HG03097 (cell line): ENCODE results near the gene SDR42E1.
"Not testable (repeated sequence)": the region's sequence is repeated elsewhere in the genome, so short reads cannot be mapped to it uniquely, and the experiment has no call there.

Experiments used
- ATAC-seq: cut with Tn5 transposase; IDR thresholded peaks from one replicate; pipeline ENCODE4 v1.9.1; 2021; ENCODE audit not compliant: unreplicated experiment, low FRiP score

Gene SDR42E1

DNA sequence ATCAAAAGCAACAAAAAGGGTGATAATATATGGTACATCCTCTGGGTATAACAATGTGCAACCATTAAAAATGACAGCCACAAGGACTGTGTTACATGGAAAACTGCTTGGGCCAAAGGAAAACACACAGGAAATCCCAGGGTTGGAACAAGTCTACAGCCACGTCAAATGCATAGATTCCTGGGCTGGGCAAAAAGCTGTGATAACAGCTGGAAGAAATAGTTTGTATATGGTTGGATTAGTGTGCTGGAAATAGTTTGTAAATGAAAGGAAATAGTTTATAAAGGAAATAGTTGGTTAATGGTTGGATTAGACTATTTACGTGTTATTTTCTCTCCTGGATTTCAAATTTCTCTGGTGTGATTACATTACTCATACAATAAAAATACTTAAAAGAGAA is 26.4 kb upstream of the SDR42E1 start:
- ATAC-seq = no peak

DNA sequence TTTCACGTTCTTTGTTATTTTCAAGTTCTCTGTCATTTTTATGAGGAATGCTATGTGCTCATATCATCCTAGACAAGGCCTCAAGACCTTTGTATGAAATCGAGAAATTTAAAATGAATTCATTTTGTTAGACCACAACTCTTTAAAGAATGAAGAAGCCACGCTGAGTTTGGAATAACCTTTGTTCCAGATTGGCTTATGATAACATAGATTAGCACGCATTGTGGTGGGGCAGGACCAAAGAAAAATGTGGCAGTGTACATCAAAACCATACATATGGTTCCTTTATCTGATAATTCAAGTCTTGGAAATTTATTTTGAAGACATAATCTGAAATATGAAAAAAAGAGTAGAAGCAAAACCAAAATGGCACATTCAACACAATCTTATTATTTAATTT is 26.0 kb upstream of the SDR42E1 start:
- ATAC-seq = no peak

GRCh38 chr16:82034981-82035612 is 23.8 kb upstream of the SDR42E1 start, which contains the start of gene HSD17B2:
TSS of gene HSD17B2 (plus strand) at chr16:82035253. CDS start at chr16:82035425, 172 bp downstream.
- ATAC-seq = no peak

- no peak for ATAC-seq
These were observed 22.5 kb upstream of the SDR42E1 start for GRCh38 chr16:82033683-82034300.

- no peak for ATAC-seq
These were observed 21.7 kb upstream of the SDR42E1 start for GRCh38 chr16:82033006-82033405.

- ATAC-seq = no peak
These were observed 20.1 kb upstream of the SDR42E1 start for GRCh38 chr16:82031116-82032084.

DNA sequence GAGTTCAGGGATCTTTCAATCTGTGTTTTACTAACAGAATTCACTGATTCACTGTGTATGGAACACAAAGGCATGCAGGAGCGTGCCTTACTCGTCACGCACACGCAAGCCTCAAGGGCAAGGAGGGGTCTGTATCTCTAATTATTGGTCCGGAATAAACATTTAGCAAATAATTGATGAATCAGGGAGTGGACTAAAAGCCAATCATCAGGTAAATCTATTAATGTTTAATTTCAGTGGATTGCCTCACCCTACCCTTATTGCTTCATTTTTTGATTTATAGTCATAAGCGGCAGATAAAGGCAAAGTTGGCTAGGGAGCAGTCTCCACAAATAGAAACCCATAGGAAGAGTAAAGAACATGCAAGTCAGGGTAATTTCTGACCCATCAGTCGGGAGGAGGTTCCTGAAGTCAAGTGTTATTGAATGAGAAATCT is 16.4 kb upstream of the SDR42E1 start:
- no peak for ATAC-seq

DNA sequence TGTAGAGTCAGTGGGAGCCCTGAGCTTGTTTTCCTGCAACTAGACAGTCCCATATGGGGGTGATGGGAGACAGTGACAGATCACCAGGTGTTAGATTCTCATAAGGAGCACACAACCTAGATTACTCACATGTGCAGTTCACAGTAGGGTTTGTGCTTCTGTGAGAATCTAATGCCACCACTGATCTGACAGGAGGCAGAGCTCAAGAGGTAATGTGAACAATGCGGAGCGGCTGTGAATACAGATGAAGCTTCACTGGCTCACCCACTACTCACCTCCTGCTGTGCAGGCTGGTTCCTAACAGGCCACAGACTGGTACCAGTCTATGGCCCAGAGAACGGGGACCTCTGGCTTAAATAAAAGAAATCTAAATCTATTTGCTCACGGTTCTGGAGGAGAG is 13.6 kb upstream of the SDR42E1 start:
- ATAC-seq = no peak

DNA sequence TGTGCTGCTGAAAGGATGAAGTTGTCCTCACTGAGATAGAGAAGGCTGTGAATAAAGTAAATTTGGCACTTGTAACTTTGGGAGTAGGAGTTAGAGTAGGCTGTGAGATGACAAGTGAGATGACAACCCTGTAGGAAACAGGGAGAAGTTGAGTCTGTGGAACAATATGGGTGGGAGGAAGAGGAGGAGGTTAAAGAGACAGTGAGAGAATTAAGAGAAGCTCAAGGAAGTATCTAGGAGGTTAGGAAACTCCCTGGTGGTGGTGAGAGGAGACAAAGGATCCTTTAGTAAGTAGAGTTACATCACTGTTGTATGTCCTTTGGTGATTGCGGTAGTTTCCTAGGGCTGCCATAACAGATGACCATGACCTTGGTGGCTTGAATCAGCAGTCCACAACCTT is 13.0 kb upstream of the SDR42E1 start:
- ATAC-seq = no peak

DNA sequence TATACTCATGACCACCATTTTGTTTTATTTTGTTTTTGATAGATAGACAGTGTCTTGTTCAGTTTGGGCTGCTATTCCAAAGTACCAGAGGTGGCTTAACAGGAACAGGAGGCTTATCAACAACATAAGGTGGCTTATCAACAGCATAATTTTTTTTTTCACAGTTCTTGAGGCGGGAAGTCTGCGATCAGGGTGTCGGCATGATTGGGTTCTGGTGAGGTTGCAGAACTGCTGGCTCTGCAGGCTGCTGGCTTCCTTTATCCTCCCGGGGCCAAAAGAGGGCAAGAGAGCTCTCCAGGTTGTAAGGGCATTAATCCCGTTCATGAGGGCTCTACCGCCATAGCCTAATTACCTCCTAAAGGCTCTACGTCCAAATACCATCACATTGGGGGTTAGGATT is 11.9 kb upstream of the SDR42E1 start:
- no peak for ATAC-seq

- no peak for ATAC-seq
These were observed 8.8 kb upstream of the SDR42E1 start for GRCh38 chr16:82020051-82020450.

DNA sequence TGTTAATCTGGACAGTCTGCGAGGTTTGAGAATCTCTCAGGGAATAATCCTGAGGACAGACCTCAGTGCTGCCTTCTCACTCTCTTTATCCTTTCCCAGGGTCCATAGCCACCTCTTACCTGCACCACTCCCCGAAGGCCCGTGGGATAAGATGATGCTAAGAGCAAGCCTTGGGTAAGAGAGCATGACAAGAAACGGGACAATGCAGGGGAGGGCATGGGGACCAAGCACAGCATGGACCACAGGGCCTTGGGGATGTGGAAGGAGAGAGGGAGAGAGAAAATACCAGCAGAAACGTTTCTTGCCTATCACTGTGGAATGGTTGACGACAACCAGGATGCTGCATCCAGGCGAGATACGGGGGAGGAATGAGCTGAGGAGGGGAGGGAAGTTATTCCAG is 8.3 kb upstream of the SDR42E1 start:
- ATAC-seq = no peak

DNA sequence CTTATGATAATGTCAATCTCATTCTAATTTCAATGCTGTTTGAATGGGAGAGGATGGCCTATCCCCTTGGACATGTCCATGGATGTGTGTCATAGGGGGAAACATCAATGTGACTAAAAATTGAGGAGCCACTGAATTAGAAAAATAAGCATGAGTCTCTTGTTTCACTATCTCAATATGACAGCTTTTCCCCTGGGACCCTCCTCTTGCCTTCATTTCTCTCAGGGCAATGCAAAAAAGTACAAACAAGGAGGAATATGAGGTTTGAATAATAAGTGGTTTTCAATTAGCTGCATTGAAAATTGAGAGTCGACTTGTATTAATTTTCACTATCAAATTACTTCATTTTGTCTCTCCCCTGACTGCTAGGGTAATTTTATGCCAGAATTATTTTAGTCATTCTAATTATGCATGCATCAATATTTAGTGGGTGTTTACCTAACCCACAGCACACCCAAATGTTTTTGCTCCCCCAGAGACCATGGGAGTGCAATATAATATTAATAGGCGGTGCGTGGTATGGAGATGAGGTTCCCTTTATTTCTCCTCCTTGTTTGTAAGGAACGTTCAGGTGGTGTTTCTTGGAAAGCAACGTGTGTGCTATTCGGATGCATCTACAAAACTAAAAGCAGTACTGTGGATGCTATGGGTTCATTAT is 6.8 kb upstream of the SDR42E1 start:
- no peak for ATAC-seq

DNA sequence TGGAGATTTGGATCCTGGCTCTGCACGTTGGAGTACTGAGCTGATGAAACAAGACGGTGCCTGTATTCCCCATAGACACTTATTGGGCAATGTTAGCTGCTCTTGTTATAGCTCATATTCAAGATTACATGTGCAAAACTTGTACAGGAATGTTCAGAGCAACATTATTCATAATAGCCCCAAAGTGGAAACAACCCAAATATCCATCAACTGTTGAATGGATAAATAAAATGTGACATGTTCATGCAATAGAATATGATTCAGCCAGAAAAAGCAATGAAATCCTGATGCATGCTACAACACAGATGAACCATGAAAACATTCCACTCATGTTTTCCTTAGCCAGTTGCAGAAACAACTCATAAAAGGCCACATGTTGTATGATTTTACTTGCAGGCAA is 5.7 kb upstream of the SDR42E1 start:
- no peak for ATAC-seq

DNA sequence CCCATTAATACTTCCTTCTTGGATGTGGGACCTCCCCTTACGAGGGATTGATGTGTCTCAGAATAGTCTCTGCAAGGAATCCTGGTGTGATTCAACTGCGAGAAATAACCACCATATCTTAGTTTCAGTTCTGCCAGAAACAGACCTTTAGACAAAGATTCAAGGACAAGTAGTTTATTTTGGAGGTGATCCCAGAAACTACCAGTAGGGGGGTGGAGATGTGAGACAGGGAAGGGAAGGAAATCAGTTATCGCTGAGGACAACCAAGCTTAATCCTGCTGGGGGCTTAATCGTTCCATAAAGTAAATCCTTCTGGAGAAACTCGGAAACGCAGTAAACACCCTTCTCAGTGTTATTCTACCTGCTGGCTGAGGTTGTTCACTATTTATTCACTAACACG is 5.0 kb upstream of the SDR42E1 start:
- ATAC-seq = no peak

DNA sequence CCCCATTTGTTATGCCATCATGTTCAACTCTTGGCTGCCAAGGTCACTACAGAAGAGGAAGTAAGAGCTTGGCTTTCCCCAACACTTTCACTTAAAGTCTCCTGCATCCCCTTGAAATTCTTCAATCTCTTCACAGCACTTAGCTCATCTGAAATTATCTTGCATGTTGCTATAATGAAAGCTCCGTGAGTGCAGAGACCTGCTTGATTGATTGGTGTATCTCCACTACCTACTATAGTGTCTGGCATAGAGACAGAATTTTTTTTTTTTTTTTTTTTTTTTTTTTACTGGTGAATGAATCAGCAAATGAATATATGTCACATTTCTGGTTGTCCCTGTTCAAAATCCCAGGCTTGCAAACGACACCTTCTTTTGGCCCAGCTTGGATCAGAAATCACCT is 1.9 kb upstream of the SDR42E1 start:
- ATAC-seq = no peak

- ATAC-seq = no peak
These were observed 621 bp downstream of the SDR42E1 start for GRCh38 chr16:82010649-82011048.

DNA sequence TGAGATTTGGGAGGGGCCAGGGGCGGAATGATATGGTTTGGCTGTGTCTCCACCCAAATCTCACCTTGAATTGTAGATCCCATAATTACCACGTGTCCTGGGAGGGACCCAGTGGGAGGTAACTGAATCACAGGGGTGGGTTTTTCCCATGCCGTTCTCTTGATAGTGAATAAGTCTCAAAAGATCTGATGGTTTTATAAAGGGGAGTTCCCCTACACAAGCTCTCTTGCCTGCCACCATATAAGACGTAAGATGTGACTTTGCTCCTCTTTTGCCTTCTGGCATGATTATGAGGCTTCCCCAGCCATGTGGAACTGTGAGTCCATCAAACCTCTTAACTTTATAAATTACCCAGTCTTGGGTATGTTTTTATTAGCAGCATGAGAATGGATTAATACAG is 1.5 kb downstream of the SDR42E1 start:
- not testable (repeated sequence) for ATAC-seq

DNA sequence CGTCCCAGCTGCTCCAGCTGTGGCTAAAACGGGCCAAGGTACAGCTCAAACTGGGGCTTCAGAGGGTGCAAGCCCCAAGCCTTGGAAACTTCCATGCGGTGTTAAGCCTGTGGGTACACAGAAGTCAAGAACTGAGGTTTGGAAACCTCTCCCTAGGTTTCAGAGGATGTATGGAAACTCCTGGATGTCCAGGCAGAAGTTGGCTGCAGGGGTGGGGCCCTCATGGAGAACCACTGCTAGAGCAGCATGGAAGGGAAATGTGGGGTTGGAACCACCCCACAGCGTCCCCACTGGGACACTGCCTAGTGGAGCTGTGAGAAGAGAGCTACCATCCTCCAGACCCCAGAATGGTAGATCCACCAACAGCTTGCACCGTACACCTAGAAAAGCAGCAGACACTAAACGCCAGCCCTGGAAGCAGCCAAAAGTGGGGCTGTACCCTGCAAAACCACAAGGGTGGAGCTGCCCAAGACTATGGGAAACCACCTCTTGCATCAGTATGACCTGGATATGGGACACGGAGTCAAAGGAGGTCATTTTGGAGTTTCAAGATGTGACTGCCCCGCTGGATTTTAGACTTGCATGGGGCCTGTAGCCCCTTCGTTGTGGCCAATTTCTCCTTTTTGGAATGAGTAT is 2.2 kb downstream of the SDR42E1 start:
- no peak for ATAC-seq

- ATAC-seq = no peak
These were observed 4.1 kb downstream of the SDR42E1 start for GRCh38 chr16:82007189-82007588.
